ENCODE data around the gene CNIH3. TPM values are rescaled to one million over a fixed set of nuclear protein-coding genes. Genes with fewer than 3 reads are reported as not detected.

Gene CNIH3
- total RNA-seq, 4 donors from 2014 or later: 1.9 to 7.0 (median 4.0) TPM

DNA sequence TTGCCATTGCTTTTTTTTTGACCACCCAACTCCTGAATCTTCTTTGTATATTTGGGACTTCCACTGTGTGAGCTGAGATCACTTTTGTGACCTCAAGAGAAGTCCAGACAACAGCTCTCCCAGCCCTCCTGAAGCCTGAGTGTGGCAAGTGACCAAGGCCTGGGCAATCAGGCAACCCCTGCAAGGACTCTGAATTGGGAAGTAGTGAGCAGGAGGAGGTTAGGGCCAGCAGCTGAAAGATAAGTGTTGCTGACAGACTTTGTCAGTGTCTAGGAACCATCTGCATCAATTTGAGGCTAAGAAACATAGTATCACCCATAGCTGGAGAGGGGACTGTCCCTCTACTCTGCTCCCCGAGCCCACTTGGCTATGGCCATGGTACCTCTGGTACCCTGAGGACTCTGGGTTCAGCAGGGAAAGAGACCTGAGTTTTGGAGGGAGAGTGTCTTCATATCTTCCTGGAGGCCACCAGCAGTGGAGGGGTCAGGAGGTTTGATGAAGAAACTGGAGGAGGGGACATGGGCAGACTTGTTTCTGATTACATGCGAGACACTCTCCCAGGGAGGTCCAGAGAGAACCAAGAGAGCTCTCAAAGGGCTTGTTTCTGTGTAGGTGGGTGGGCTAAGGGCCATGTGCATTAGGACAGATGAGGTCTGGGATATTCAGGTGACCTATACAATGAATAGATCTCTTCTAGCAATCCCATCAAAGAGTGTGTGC lies 166.3 kb downstream of the CNIH3 start:
- WGBS, 2 donors: 81 to 88% methylated on average over 2 of the region's 2 CpGs
- H3K36me3 ChIP-seq: no peaks in the 10 kb centered on the region
- no peak overlapping the region for H3K27ac ChIP-seq
- H3K4me3 ChIP-seq (replicated peaks in 1 of 3): no peak overlapping the region
- H3K9me3 ChIP-seq: no peaks in the 10 kb centered on the region
- no peaks in the 10 kb centered on the region for H3K4me1 ChIP-seq
- DNase-seq: no peak
- intact Hi-C loops (cut with DNase I): no loop called here
- H3K27me3 ChIP-seq: no peaks in the 10 kb centered on the region
- TF ChIP-seq, protein P1, sequence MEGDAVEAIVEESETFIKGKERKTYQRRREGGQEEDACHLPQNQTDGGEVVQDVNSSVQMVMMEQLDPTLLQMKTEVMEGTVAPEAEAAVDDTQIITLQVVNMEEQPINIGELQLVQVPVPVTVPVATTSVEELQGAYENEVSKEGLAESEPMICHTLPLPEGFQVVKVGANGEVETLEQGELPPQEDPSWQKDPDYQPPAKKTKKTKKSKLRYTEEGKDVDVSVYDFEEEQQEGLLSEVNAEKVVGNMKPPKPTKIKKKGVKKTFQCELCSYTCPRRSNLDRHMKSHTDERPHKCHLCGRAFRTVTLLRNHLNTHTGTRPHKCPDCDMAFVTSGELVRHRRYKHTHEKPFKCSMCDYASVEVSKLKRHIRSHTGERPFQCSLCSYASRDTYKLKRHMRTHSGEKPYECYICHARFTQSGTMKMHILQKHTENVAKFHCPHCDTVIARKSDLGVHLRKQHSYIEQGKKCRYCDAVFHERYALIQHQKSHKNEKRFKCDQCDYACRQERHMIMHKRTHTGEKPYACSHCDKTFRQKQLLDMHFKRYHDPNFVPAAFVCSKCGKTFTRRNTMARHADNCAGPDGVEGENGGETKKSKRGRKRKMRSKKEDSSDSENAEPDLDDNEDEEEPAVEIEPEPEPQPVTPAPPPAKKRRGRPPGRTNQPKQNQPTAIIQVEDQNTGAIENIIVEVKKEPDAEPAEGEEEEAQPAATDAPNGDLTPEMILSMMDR (IDR thresholded peaks at IDR 0.05): no peak
- no peak for TF ChIP-seq POLR2A (IDR thresholded peaks at IDR 0.05)

DNA sequence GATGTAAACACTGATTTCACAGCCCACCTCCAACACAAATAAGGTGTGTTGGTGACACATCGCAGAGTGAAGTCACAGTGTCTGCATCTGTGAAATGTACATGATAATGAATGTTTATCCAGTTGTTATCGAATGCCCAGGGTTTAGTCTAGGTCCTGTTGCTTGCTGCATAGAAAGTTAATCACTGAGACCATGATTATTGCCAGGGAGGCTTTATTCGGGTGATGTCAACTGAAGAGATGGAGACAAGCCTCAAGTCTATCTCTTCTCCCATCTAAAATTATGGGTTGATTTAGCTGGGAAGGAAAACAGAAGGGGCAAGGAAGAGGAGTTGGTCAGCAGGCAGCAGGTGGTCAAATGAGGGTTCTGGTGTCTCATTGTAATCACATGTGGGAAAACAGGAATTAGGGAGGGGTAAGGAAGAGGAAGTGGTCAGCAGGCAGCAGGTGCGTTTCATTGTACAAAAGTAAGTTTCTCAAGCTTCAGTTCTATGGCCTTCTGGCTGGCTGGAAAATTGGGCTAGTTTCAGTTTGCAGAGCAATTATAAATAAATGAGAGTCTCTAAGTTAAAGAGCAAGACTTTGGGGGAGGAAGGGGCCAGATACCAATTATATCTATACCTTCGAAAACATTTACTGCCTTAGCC lies 167.0 kb downstream of the CNIH3 start:
- H3K36me3 ChIP-seq: no peaks in the 10 kb centered on the region
- intact Hi-C loops (cut with DNase I): no loop called here
- H3K4me3 ChIP-seq (replicated peaks in 1 of 3): no peak overlapping the region
- no peak overlapping the region for H3K27ac ChIP-seq
- no peaks in the 10 kb centered on the region for H3K27me3 ChIP-seq
- H3K9me3 ChIP-seq: no peaks in the 10 kb centered on the region
- 60 to 67% methylated on average over 5 of the region's 5 CpGs for WGBS, 2 donors
- DNase-seq: no peak
- no peaks in the 10 kb centered on the region for H3K4me1 ChIP-seq
- TF ChIP-seq, protein P1 (IDR thresholded peaks at IDR 0.05): no peak
- TF ChIP-seq POLR2A (IDR thresholded peaks at IDR 0.05): no peak

DNA sequence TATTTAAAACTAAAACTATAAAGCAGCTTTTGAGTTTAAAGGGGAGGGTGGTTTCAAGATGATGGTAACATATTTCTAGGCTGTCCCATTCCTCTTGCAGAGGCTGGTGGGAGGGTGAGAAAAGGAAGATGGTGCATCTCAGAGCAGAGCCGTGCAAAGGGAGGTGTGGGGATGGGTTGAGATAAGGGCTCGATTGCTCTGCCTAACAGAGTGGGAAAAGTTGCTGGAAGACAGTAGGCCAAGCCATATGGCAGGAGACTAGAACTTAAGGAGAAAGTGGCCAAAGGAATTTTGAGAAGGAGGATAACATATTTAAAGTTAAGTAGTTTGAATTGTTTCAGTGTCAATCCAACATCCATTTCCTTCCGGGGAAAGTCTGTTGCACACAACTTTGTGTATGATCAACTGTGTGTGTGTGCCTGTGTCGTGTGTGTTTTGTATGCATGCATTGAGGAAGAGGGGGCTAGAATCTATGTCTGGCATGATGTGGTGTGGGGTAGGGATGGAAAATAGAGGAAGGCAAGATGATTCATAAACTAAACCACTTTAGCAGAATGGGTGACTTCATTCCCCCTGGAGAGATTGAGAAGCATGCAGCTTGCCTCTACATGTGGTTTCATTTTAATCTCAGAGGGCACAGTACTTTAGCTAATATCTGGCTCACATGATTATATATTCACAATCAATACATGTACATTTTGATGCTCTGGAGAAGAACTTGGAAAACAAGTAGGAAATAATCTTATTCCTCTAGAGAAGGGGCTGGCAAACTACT lies 168.3 kb downstream of the CNIH3 start:
- no peak overlapping the region for H3K4me3 ChIP-seq (replicated peaks in 1 of 3)
- no peak overlapping the region for H3K27ac ChIP-seq
- H3K36me3 ChIP-seq: no peaks in the 10 kb centered on the region
- no peak for DNase-seq
- H3K27me3 ChIP-seq: no peaks in the 10 kb centered on the region
- intact Hi-C loops (cut with DNase I): no loop called here
- H3K4me1 ChIP-seq: no peaks in the 10 kb centered on the region
- no peaks in the 10 kb centered on the region for H3K9me3 ChIP-seq
- 73 to 76% methylated on average over 4 of the region's 4 CpGs for WGBS, 2 donors
- TF ChIP-seq, protein P1 (IDR thresholded peaks at IDR 0.05): no peak
- no peak for TF ChIP-seq POLR2A (IDR thresholded peaks at IDR 0.05)

DNA sequence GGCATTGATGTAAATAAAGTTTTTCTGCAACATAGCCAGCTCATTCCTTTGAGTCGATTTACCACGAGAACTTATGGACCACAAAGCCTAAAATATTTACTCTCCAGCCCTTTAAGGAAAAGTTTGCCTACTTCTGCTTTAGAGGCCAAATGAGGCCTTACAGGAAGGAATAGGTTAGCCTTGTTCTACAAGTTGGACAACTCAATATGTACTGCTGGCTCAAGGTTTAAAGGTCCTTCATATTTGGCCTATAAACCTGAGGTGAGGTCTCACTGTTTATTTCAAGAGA lies 168.9 kb downstream of the CNIH3 start:
- no peaks in the 10 kb centered on the region for H3K36me3 ChIP-seq
- intact Hi-C loops (cut with DNase I): no loop called here
- no peak overlapping the region for H3K27ac ChIP-seq

More for the DNA sequence above, 168.9 kb downstream of the CNIH3 start:
- 72 to 76% methylated on average over 2 of the region's 2 CpGs for WGBS, 2 donors
- H3K9me3 ChIP-seq: no peaks in the 10 kb centered on the region
- H3K4me3 ChIP-seq (replicated peaks in 1 of 3): no peak overlapping the region
- TF ChIP-seq, protein P1 (IDR thresholded peaks at IDR 0.05): no peak
- TF ChIP-seq POLR2A (IDR thresholded peaks at IDR 0.05): no peak
- no peaks in the 10 kb centered on the region for H3K27me3 ChIP-seq
- no peaks in the 10 kb centered on the region for H3K4me1 ChIP-seq
- no peak for DNase-seq
